ENCODE data around the gene IRGM. TPM values are rescaled to one million over a fixed set of nuclear protein-coding genes. Genes with fewer than 3 reads are reported as not detected.

IRGM gene
- total RNA-seq, 2 experiments from 2014 or later = 2.2 to 4.0 TPM

DNA sequence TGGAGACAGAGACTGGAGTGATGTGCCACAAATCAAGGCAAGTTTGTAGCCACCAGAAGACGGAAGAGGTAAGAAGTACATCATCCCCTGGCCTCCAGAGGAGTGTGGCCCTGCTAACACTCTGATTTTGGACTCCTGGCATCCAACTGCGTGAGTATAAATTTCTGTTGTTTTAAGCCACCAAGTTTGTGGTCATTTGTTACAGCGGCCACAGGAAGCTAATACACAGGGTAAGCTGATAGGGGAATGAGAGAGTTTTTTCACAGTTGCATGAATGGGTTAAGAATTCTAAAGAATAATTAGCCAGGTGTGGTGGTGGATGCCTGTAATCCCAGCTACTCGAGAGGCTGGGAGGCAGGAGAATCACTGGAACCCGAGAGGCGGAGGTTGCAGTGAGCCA, 41.9 kb upstream of the IRGM start:
- H3K36me3 Mint-ChIP-seq (ENCODE audit: low read depth) = no peaks in the 10 kb centered on the region
- DNase-seq = no peak
- ChIA-PET CTCF (interaction anchor here (0.7 to 1.5 kb wide), 3 partner anchors 22 to 148 kb away, joined by 3 to 5 read pairs (median 3); partner anchors contain the start of gene IRGM), POLR2A (no interaction called here)
- no peak for ATAC-seq (ENCODE audit: poor library complexity)
- peaks cover 5% of the 10 kb centered on the region for H3K4me1 Mint-ChIP-seq (ENCODE audit: low read depth)
- Histone ChIP-seq H3K4me3 (ENCODE audit: low read length) (no peak overlapping the region), H3K9me3 (ENCODE audit: control insufficient read depth in 1 of 2, insufficient read depth in 1 of 2, low read length in 2 of 2) (no peaks in the 10 kb centered on the region), H3K4me1 (ENCODE audit: insufficient read depth, low read length) (peaks cover 7% of the 10 kb centered on the region), H3K27ac (ENCODE audit: low read depth in 1 of 2, low read length in 2 of 2) (no peak overlapping the region), H3K27me3 (ENCODE audit: control insufficient read depth in 1 of 2, insufficient read depth in 2 of 2, low read length in 2 of 2) (no peaks in the 10 kb centered on the region), H3K36me3 (ENCODE audit: insufficient read depth, low read length) (no peaks in the 10 kb centered on the region)
- H3K4me3 Mint-ChIP-seq = no peak overlapping the region
- no peak overlapping the region for H3K27ac Mint-ChIP-seq
- intact Hi-C loops (cut with DNase I, micrococcal nuclease) = loop anchor here (5.0 kb wide), 1 partner anchor 313 kb away; no protein-coding TSS in a partner anchor
- TF ChIP-seq, protein P1, sequence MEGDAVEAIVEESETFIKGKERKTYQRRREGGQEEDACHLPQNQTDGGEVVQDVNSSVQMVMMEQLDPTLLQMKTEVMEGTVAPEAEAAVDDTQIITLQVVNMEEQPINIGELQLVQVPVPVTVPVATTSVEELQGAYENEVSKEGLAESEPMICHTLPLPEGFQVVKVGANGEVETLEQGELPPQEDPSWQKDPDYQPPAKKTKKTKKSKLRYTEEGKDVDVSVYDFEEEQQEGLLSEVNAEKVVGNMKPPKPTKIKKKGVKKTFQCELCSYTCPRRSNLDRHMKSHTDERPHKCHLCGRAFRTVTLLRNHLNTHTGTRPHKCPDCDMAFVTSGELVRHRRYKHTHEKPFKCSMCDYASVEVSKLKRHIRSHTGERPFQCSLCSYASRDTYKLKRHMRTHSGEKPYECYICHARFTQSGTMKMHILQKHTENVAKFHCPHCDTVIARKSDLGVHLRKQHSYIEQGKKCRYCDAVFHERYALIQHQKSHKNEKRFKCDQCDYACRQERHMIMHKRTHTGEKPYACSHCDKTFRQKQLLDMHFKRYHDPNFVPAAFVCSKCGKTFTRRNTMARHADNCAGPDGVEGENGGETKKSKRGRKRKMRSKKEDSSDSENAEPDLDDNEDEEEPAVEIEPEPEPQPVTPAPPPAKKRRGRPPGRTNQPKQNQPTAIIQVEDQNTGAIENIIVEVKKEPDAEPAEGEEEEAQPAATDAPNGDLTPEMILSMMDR (IDR thresholded peaks at IDR 0.05) = no peak
- H3K9me3 Mint-ChIP-seq = no peaks in the 10 kb centered on the region
- H3K27me3 Mint-ChIP-seq = no peaks in the 10 kb centered on the region

DNA sequence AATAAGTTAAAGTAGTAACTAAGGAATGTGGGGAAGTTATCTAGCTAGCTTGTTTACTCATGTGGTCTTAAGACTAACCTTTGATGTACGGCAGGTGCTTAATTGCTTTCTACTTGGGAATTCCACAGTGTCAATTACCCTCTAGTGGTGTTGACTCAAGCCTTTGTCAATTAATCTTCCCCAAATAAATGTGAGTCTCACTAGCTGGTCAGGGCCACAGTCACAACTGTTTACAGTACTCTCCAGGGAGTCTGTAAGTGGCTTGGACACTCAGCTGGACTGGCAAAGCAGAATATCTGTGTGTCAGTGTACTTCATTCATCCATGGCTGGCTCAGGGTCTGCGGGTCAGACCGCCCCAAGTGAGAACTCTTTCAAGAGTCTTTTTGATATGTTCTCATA, 37.0 kb upstream of the IRGM start:
- ChIA-PET POLR2A (no interaction called here), CTCF (interaction anchor here (1.1 kb wide), 1 partner anchor 8 kb away, joined by 3 read pairs; no protein-coding TSS in a partner anchor)
- H3K27ac ChIP-seq (ENCODE audit: low read depth in 1 of 2, low read length in 2 of 2) = no peak overlapping the region
- H3K27ac Mint-ChIP-seq = no peak overlapping the region
- no peaks in the 10 kb centered on the region for H3K36me3 Mint-ChIP-seq (ENCODE audit: low read depth)
- DNase-seq = no peak
- no peaks in the 10 kb centered on the region for H3K4me1 Mint-ChIP-seq (ENCODE audit: low read depth)
- no peak for ATAC-seq (ENCODE audit: poor library complexity)
- no peaks in the 10 kb centered on the region for H3K27me3 Mint-ChIP-seq
- H3K9me3 ChIP-seq (ENCODE audit: control insufficient read depth in 1 of 2, insufficient read depth in 1 of 2, low read length in 2 of 2) = no peaks in the 10 kb centered on the region
- intact Hi-C loops (cut with DNase I, micrococcal nuclease) = no loop called here
- H3K36me3 ChIP-seq (ENCODE audit: insufficient read depth, low read length) = no peaks in the 10 kb centered on the region
- no peaks in the 10 kb centered on the region for H3K27me3 ChIP-seq (ENCODE audit: control insufficient read depth in 1 of 2, insufficient read depth in 2 of 2, low read length in 2 of 2)
- no peaks in the 10 kb centered on the region for H3K4me1 ChIP-seq (ENCODE audit: insufficient read depth, low read length)
- no peaks in the 10 kb centered on the region for H3K9me3 Mint-ChIP-seq
- TF ChIP-seq, protein P1 (IDR thresholded peaks at IDR 0.05) = no peak
- H3K4me3 ChIP-seq (ENCODE audit: low read length) = no peak overlapping the region
- no peak overlapping the region for H3K4me3 Mint-ChIP-seq

DNA sequence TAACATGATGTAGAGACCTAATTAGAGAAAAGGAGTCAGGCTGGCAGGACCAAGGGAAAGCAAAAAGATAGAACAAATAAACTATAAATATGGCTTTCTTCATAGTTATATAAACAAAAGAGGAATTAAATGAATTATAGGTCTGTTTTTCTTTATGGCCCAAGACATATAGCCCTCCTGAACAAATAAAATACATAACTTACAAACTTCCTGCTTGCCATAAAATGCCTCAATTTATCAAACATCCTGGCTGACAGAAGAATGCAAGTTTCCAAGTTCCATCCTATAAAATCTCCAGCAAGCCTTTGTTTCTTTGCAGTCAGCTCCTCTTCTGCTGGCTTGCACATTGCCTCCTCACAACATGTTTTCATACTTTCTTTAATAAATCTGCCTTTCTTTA, 31.3 kb upstream of the IRGM start:
- peaks cover 14% of the 10 kb centered on the region for H3K9me3 Mint-ChIP-seq
- ATAC-seq (ENCODE audit: poor library complexity) (no peak), DNase-seq (no peak)
- H3K4me1 ChIP-seq (ENCODE audit: insufficient read depth, low read length) = no peaks in the 10 kb centered on the region
- ChIA-PET CTCF (interaction anchor here (1.0 kb wide), 1 partner anchor 9 kb away, joined by 4 read pairs; no protein-coding TSS in a partner anchor), POLR2A (no interaction called here)
- intact Hi-C loops (cut with DNase I, micrococcal nuclease) = no loop called here
- H3K9me3 ChIP-seq (ENCODE audit: control insufficient read depth in 1 of 2, insufficient read depth in 1 of 2, low read length in 2 of 2) = peaks cover 8 to 12% of the 10 kb centered on the region in 2 experiments
- H3K27ac Mint-ChIP-seq = no peak overlapping the region
- H3K36me3 ChIP-seq (ENCODE audit: insufficient read depth, low read length) = no peaks in the 10 kb centered on the region
- no peak overlapping the region for H3K4me3 ChIP-seq (ENCODE audit: low read length)
- no peak overlapping the region for H3K4me3 Mint-ChIP-seq
- TF ChIP-seq, protein P1 (IDR thresholded peaks at IDR 0.05) = no peak
- H3K36me3 Mint-ChIP-seq (ENCODE audit: low read depth) = no peaks in the 10 kb centered on the region
- H3K27me3 ChIP-seq (ENCODE audit: control insufficient read depth in 1 of 2, insufficient read depth in 2 of 2, low read length in 2 of 2) = no peaks in the 10 kb centered on the region
- H3K27ac ChIP-seq (ENCODE audit: low read depth in 1 of 2, low read length in 2 of 2) = no peak overlapping the region
- no peaks in the 10 kb centered on the region for H3K27me3 Mint-ChIP-seq
- H3K4me1 Mint-ChIP-seq (ENCODE audit: low read depth) = no peaks in the 10 kb centered on the region
